H1 (cell line): ENCODE results near the gene APOL5. TPM values are rescaled to one million over a fixed set of nuclear protein-coding genes. Genes with fewer than 3 reads are reported as not detected.

Source experiments
- CTCF ChIA-PET: fragments of 300-600 bp; sonication (Branson Sonifier 250); formaldehyde crosslinking; loops from one replicate; lab custom pipeline; 2021; ENCODE audit not compliant: partially characterized antibody; lab: Charles Lee
- POLR2A ChIA-PET: fragments of 300-600 bp; sonication (Branson Sonifier 250); formaldehyde crosslinking; loops from one replicate; lab custom pipeline; 2021; ENCODE audit warnings: inconsistent platforms; ENCODE audit not compliant: partially characterized antibody; lab: Charles Lee
- DNase-seq, 2 experiments: peaks; one replicate each; pipeline versions ENCODE4 v3.0.0 to v3.0.0-alpha.2; 2010 to 2022; ENCODE audit warnings: low spot score in 2 of 2, low read depth in 1 of 2, mixed read lengths in 1 of 2
- FAIRE-seq: peaks from 2 replicates; lab custom pipeline; 2011; peaks lifted over from hg19 to GRCh38; lab: Jason Lieb, UNC
- H2AFZ ChIP-seq: 2 replicates; pipeline ENCODE4 v1.8.1; 2012; ENCODE audit warnings: low read length, inconsistent platforms
- H2AK5ac ChIP-seq: 2 replicates; pipeline ENCODE4 v1.6.1; 2013; ENCODE audit warnings: low read depth, low read length
- H2BK120ac ChIP-seq: replicated peaks from 2 replicates; pipeline ENCODE3; 2013; ENCODE audit warnings: low read depth, low read length, inconsistent platforms
- H2BK12ac ChIP-seq: 2 replicates; pipeline ENCODE4 v1.6.1; 2013; ENCODE audit warnings: low read depth, low read length
- H2BK15ac ChIP-seq: 2 replicates; pipeline ENCODE4 v1.6.1; 2013; ENCODE audit warnings: low read length
- H2BK20ac ChIP-seq: 2 replicates; pipeline ENCODE4 v1.6.1; 2013; ENCODE audit warnings: low read length
- H2BK5ac ChIP-seq: 2 replicates; pipeline ENCODE4 v1.6.1; 2013; ENCODE audit warnings: low read depth, low read length
- H3K14ac ChIP-seq: 2 replicates; pipeline ENCODE4 v1.6.1; 2013; ENCODE audit warnings: inconsistent platforms; ENCODE audit not compliant: insufficient read length
- H3K18ac ChIP-seq: 2 replicates; pipeline ENCODE4 v1.6.1; 2013; ENCODE audit warnings: low read length; ENCODE audit errors: extremely low read depth
- H3K23ac ChIP-seq: 2 replicates; pipeline ENCODE4 v1.6.1; 2013; ENCODE audit warnings: inconsistent platforms; ENCODE audit not compliant: insufficient read length
- H3K23me2 ChIP-seq: 2 replicates; pipeline ENCODE4 v1.6.1; 2013; ENCODE audit warnings: low read depth, low read length
- H3K27ac ChIP-seq: 2 replicates; pipeline ENCODE4 v1.6.1; 2011; ENCODE audit warnings: low read depth, low read length, inconsistent platforms
- H3K27me3 ChIP-seq, 4 experiments: replicated peaks in 1 of 4; 1 replicate in 1 of 4; 2 replicates in 3 of 4; pipeline versions ENCODE4 v1.6.1 to v1.8.1; 2011 to 2013; ENCODE audit warnings: low read length in 3 of 4, mild to moderate bottlenecking in 3 of 4, inconsistent platforms in 2 of 4, mixed read lengths in 2 of 4, moderate library complexity in 1 of 4; ENCODE audit not compliant: control insufficient read depth in 3 of 4, insufficient read depth in 3 of 4; ENCODE audit errors: extremely low read depth in 1 of 4
- H3K36me3 ChIP-seq, 4 experiments: 2 replicates each; pipeline versions ENCODE4 v1.6.1 to v1.8.1; 2011 to 2013; ENCODE audit warnings: mild to moderate bottlenecking in 4 of 4, low read length in 3 of 4, moderate library complexity in 2 of 4, control low read depth in 1 of 4, inconsistent platforms in 1 of 4; ENCODE audit not compliant: insufficient read depth in 4 of 4, control insufficient read depth in 2 of 4
- H3K4ac ChIP-seq: replicated peaks from 2 replicates; pipeline ENCODE3; 2013; ENCODE audit warnings: low read length, low read depth, mixed read lengths, inconsistent platforms; ENCODE audit not compliant: insufficient read length
- H3K4me1 ChIP-seq, 4 experiments: replicated peaks in 1 of 4; 1 replicate in 1 of 4; 2 replicates in 3 of 4; pipeline versions ENCODE4 v1.6.1 to v1.8.1; 2011 to 2013; ENCODE audit warnings: low read length in 3 of 4, inconsistent platforms in 2 of 4, mixed read lengths in 1 of 4; ENCODE audit not compliant: insufficient read depth in 4 of 4, control insufficient read depth in 3 of 4
- H3K4me2 ChIP-seq, 2 experiments: 2 replicates each; pipeline versions ENCODE4 v1.6.1 to v1.8.1; 2011 to 2013; ENCODE audit warnings: low read depth in 2 of 2, low read length in 2 of 2, control low read depth in 1 of 2, inconsistent platforms in 1 of 2, mild to moderate bottlenecking in 1 of 2; ENCODE audit not compliant: insufficient read depth in 1 of 2
- H3K4me3 ChIP-seq, 4 experiments: fragments of 200-600, 300-600 bp in 1 of 4; sonication (generic), shearing (Covaris generic), sonication (Bioruptor Twin) in 1 of 4; 2 replicates each; pipeline versions ENCODE4 v1.5.1 to v1.8.1; 2011 to 2016; ENCODE audit warnings: low read length in 4 of 4, low read depth in 3 of 4, control low read depth in 2 of 4, inconsistent platforms in 2 of 4, mild to moderate bottlenecking in 2 of 4, mixed read lengths in 1 of 4, moderate library complexity in 1 of 4; ENCODE audit not compliant: insufficient read depth in 2 of 4; ENCODE audit errors: extremely low read depth in 1 of 4
- H3K56ac ChIP-seq: replicated peaks from 2 replicates; pipeline ENCODE3; 2013; ENCODE audit warnings: low read depth, mild to moderate bottlenecking, mixed read lengths, low read length, inconsistent platforms; ENCODE audit not compliant: insufficient read length
- H3K79me1 ChIP-seq: 2 replicates; pipeline ENCODE4 v1.6.1; 2013; ENCODE audit warnings: low read depth, low read length, control low read depth
- H3K79me2 ChIP-seq, 2 experiments: 2 replicates each; pipeline versions ENCODE4 v1.6.1 to v1.8.1; 2012 to 2013; ENCODE audit warnings: low read length in 2 of 2, mild to moderate bottlenecking in 2 of 2, inconsistent platforms in 1 of 2; ENCODE audit not compliant: insufficient read depth in 2 of 2, control insufficient read depth in 1 of 2
- H3K9ac ChIP-seq, 4 experiments: replicated peaks in 1 of 4; 1 replicate in 1 of 4; 2 replicates in 3 of 4; pipeline versions ENCODE4 v1.6.1 to v1.8.1; 2011 to 2013; ENCODE audit warnings: low read depth in 3 of 4, low read length in 3 of 4, control low read depth in 2 of 4, mild to moderate bottlenecking in 2 of 4, moderate library complexity in 2 of 4, inconsistent platforms in 1 of 4; ENCODE audit errors: extremely low read depth in 1 of 4
- H3K9me3 ChIP-seq, 2 experiments: 2 replicates each; pipeline versions ENCODE4 v1.6.1 to v1.8.1; 2012 to 2013; ENCODE audit warnings: mild to moderate bottlenecking in 2 of 2, moderate library complexity in 2 of 2, control low read depth in 1 of 2, inconsistent platforms in 1 of 2, low read depth in 1 of 2, low read length in 1 of 2, mixed read lengths in 1 of 2; ENCODE audit not compliant: insufficient read depth in 2 of 2
- H4K20me1 ChIP-seq, 2 experiments: replicated peaks in 1 of 2; 2 replicates each; pipeline versions ENCODE3 to v1.8.1; 2011 to 2013; ENCODE audit warnings: inconsistent platforms in 2 of 2, low read length in 2 of 2, mild to moderate bottlenecking in 1 of 2; ENCODE audit not compliant: insufficient read depth in 2 of 2, control insufficient read depth in 1 of 2
- H4K5ac ChIP-seq: 2 replicates; pipeline ENCODE4 v1.6.1; 2013; ENCODE audit warnings: low read length, low read depth, mixed read lengths, inconsistent platforms; ENCODE audit not compliant: insufficient read length
- H4K8ac ChIP-seq: 2 replicates; pipeline ENCODE4 v1.8.0; 2013; ENCODE audit warnings: mild to moderate bottlenecking, moderate library complexity, low read length, inconsistent platforms; ENCODE audit not compliant: insufficient read depth; ENCODE audit errors: extremely low read depth
- H4K91ac ChIP-seq: replicated peaks from 2 replicates; pipeline ENCODE3; 2013; ENCODE audit warnings: low read length, mixed read lengths, inconsistent platforms; ENCODE audit not compliant: insufficient read length
- BRCA1 ChIP-seq: IDR thresholded peaks from 2 replicates; pipeline ENCODE4 v1.6.1; 2012; ENCODE audit warnings: low read depth, low read length, improper control_type of control experiment
- CREB1 ChIP-seq: IDR thresholded peaks from 2 replicates; pipeline ENCODE4 v1.6.1; 2012; ENCODE audit warnings: inconsistent platforms
- GABPA ChIP-seq: IDR thresholded peaks from 2 replicates; pipeline ENCODE4 v1.6.1; 2011; ENCODE audit warnings: mild to moderate bottlenecking, low read length, moderate library complexity, borderline replicate concordance; ENCODE audit not compliant: insufficient read depth
- JUN ChIP-seq: IDR thresholded peaks from 2 replicates; pipeline ENCODE4 v1.6.1; 2011; ENCODE audit warnings: low read depth, mild to moderate bottlenecking, improper control_type of control experiment, low read length
- POLR2A ChIP-seq, 2 experiments: IDR thresholded peaks; 1 replicate in 1 of 2; 2 replicates in 1 of 2; pipeline ENCODE4 v1.6.1; 2011; ENCODE audit warnings: low read depth in 2 of 2, low read length in 2 of 2, mild to moderate bottlenecking in 2 of 2; ENCODE audit errors: control extremely low read depth in 1 of 2
- RFX5 ChIP-seq: IDR thresholded peaks from 2 replicates; pipeline ENCODE4 v1.6.1; 2011; ENCODE audit warnings: low read depth, low read length, improper control_type of control experiment, borderline replicate concordance
- WGBS, 2 experiments: shearing (Covaris generic) in 1 of 2; methylation state at CpG; one replicate each; pipeline versions ENCODE4 v1.1.6 to v1.1.7; 2013 to 2015; ENCODE audit warnings: low lambda C conversion rate in 2 of 2, mixed read lengths in 2 of 2, inconsistent platforms in 1 of 2, low coverage in 1 of 2, missing lambda C conversion rate in 1 of 2; ENCODE audit not compliant: insufficient replicate concordance in 2 of 2, insufficient coverage in 1 of 2, insufficient read length in 1 of 2; ENCODE audit errors: extremely low coverage in 1 of 2, missing lambda C conversion rate in 1 of 2; 5-methylcytosine and 5-hydroxymethylcytosine counted together
- polyA plus RNA-seq, 7 experiments: library from polyadenylated mRNA; depleted of rRNA in 3 of 7; stranded (reverse) in 5 of 7; unstranded in 2 of 7; fragments of >200 nt in 5 of 7; fragments of 200-250 nt in 2 of 7; gene quantifications; 1 replicate in 5 of 7; 2 replicates in 1 of 7; 4 replicates in 1 of 7; pipeline versions ENCODE4 v1.2.1 to v1.2.3, GENCODE V29; 2011 to 2013; ENCODE audit warnings: missing spikeins in 2 of 7, mixed read lengths in 2 of 7
- total RNA-seq: library from RNA; stranded (reverse); fragmentation: NEBNext Ultra II Directional; extraction: Animal tissue kit (Norgen Biotek cat#: 25700); gene quantifications from 2 replicates; pipeline ENCODE4 v1.2.1, GENCODE V29; 2021

The APOL5 gene
- total and polyA plus RNA-seq, 2 of the 8 experiments (the other 6 are each of a cell fraction or from before 2014, with no cell fraction given), result not detected

DNA sequence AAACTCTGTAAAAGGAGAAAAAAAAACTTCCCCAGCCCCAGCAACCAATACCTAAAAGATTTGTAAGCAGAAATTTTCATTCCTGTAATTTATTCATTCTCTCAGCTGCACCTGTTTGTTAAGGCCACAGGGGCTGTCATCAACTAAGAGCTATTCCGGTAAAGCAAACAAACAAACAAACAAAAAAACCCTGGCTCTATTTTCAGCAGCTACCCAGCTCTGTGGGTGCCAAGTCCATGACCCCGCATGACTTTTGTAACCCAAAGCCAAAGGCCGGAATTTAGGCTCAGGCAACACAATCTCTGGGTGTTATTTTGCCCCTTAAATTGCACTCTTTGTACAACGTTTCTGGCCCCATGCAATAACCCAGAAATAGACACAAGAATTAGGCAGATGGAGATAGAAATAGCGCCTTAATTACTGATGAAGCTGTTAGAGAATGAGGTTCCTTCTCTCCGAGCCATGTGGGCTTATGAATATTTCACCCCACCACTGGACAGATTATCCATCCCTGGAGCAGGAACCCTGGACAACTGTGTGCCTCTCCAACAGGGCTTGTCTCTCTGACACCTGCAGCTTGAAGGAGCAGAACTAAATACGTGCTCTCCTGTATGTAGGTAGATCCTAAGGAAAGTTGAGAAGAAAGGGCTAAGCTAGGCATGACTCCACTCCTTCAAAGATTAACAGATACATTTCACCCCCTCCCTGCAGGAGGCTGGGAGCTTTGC, 40.0 kb upstream of the APOL5 start:
- FAIRE-seq (no peak), DNase-seq (no peak)
- no peak overlapping the region for H3K56ac ChIP-seq
- H3K4me2 ChIP-seq, result no peak overlapping the region
- H2BK15ac ChIP-seq, result peak overlapping the region; percentile 18; the same call in 1 of the 2 replicates
- H3K14ac ChIP-seq, result no peak overlapping the region
- H3K79me2 ChIP-seq, result no peaks in the 10 kb centered on the region
- no peak overlapping the region for H4K8ac ChIP-seq
- WGBS, 2 experiments, result 76% methylated on average over 7 of the region's 7 CpGs; no CpG with 5 or more reads in 1 of the 2 experiments
- no peak overlapping the region for H2AFZ ChIP-seq
- no peak overlapping the region for H3K4me3 ChIP-seq
- H4K5ac ChIP-seq, result no peak overlapping the region
- H3K23ac ChIP-seq, result no peak overlapping the region
- no peak overlapping the region for H4K91ac ChIP-seq
- no peaks in the 10 kb centered on the region for H3K36me3 ChIP-seq
- H2BK120ac ChIP-seq, result no peak overlapping the region
- no peak for TF ChIP-seq CREB1
- no peak for TF ChIP-seq POLR2A (IDR thresholded peaks at IDR 0.05; ENCODE audit: control extremely low read depth in 1 of 2, low read depth in 2 of 2, low read length in 2 of 2)
- TF ChIP-seq BRCA1, result no peak
- TF ChIP-seq GABPA, result no peak
- TF ChIP-seq JUN, result no peak
- TF ChIP-seq RFX5, result no peak
- H3K23me2 ChIP-seq, result no peaks in the 10 kb centered on the region
- no peak overlapping the region; the same call in 1 of the 2 replicates for H3K18ac ChIP-seq
- no peak overlapping the region for H3K9ac ChIP-seq
- peak overlapping the region; percentile 30; the same call in 1 of the 2 replicates for H2BK5ac ChIP-seq
- peak overlapping the region; percentile 50; the same call in 1 of the 2 replicates for H2BK12ac ChIP-seq
- peaks cover 0 to 6% of the 10 kb centered on the region in 2 experiments; a peak in 1 of 4 replicates for H3K9me3 ChIP-seq
- H3K4ac ChIP-seq, result peak overlapping the region; percentile 61
- no peak overlapping the region for H3K27ac ChIP-seq
- H3K27me3 ChIP-seq, result no peaks in the 10 kb centered on the region
- H4K20me1 ChIP-seq, result no peaks in the 10 kb centered on the region
- peaks cover 0 to 18% (median 9%) of the 10 kb centered on the region in 4 experiments; a peak in 4 of 7 replicates for H3K4me1 ChIP-seq
- POLR2A ChIA-PET, result interaction anchor here (0.9 to 1.2 kb wide), 2 partner anchors 19 to 266 kb away, joined by 3 read pairs; no protein-coding TSS in a partner anchor
- CTCF ChIA-PET, result interaction anchor here (0.7 to 2.2 kb wide), 12 partner anchors 13 to 1263 kb away, joined by 3 to 7 read pairs (median 4); no protein-coding TSS in a partner anchor
- H3K79me1 ChIP-seq, result no peaks in the 10 kb centered on the region
- no peak overlapping the region for H2AK5ac ChIP-seq
- H2BK20ac ChIP-seq, result no peak overlapping the region
